OCI-LY7 (cell line): ENCODE measurements around the gene FAM240A. TPM values are rescaled to one million over a fixed set of nuclear protein-coding genes. Genes with fewer than 3 reads are reported as not detected.

Source experiments
- BruUV-seq: library from RNA; stranded (reverse); fragments of 400-500 nt; replicated peaks from 2 replicates; lab custom pipeline; 2021; lab: Mats Ljungman, UMichigan
- CTCF ChIA-PET: fragments of 300-600 bp; sonication (Branson Sonifier 250); formaldehyde crosslinking; loops from one replicate; lab custom pipeline; 2022; ENCODE audit warnings: antibody characterized with exemption; ENCODE audit not compliant: unreplicated experiment; lab: Charles Lee
- POLR2A ChIA-PET: fragments of 300-600 bp; sonication (Branson Sonifier 250); formaldehyde crosslinking; loops from one replicate; lab custom pipeline; 2022; ENCODE audit warnings: antibody characterized with exemption; lab: Charles Lee
- DNase-seq: peaks from one replicate; pipeline ENCODE4 v3.0.0-alpha.2; 2015; ENCODE audit warnings: low spot score
- H2AFZ ChIP-seq: fragments of 200-600 bp; sonication (generic), shearing (Covaris generic); 2 replicates; pipeline ENCODE4 v1.6.1; 2014; ENCODE audit warnings: mild to moderate bottlenecking, antibody characterized with exemption, low read length, moderate library complexity
- H3K27ac ChIP-seq: fragments of 200-600 bp; sonication (generic); 2 replicates; pipeline ENCODE4 v1.5.1; 2014; ENCODE audit warnings: mixed run types, low read depth, mild to moderate bottlenecking, moderate library complexity, low read length, inconsistent platforms; ENCODE audit not compliant: poor library complexity, severe bottlenecking
- H3K36me3 ChIP-seq: fragments of 200-600 bp; sonication (generic); 2 replicates; pipeline ENCODE4 v1.6.1; 2014; ENCODE audit warnings: mild to moderate bottlenecking, antibody characterized with exemption, low read length, moderate library complexity, mixed read lengths; ENCODE audit not compliant: insufficient read depth
- H3K4me1 ChIP-seq: fragments of 200-600 bp; sonication (generic); 2 replicates; pipeline ENCODE4 v1.5.1; 2014; ENCODE audit warnings: mild to moderate bottlenecking, low read length; ENCODE audit not compliant: insufficient read depth, poor library complexity, severe bottlenecking
- H3K4me2 ChIP-seq: fragments of 200-600 bp; sonication (generic); 2 replicates; pipeline ENCODE4 v1.6.1; 2014; ENCODE audit warnings: mild to moderate bottlenecking, low read length
- H3K4me3 ChIP-seq: fragments of 200-600 bp; sonication (generic); 2 replicates; pipeline ENCODE4 v1.5.1; 2014; ENCODE audit warnings: mild to moderate bottlenecking, low read depth, low read length; ENCODE audit not compliant: poor library complexity, severe bottlenecking
- H3K79me2 ChIP-seq: fragments of 200-600 bp; sonication (generic); 2 replicates; pipeline ENCODE4 v1.6.1; 2016; ENCODE audit warnings: low read depth, mild to moderate bottlenecking, low read length, moderate library complexity, mixed read lengths; ENCODE audit not compliant: insufficient read depth
- H3K9me2 ChIP-seq: fragments of 200-600 bp; sonication (generic); 2 replicates; pipeline ENCODE4 v1.6.1; 2016; ENCODE audit warnings: mild to moderate bottlenecking, low read length, mixed read lengths; ENCODE audit not compliant: insufficient read depth
- H3K9me3 ChIP-seq: fragments of 200-600 bp; sonication (generic); 2 replicates; pipeline ENCODE4 v1.6.1; 2014; ENCODE audit warnings: mild to moderate bottlenecking, mixed run types, low read length, mixed read lengths
- H4K20me1 ChIP-seq: fragments of 200-600 bp; sonication (generic); 2 replicates; pipeline ENCODE4 v1.6.1; 2014; ENCODE audit warnings: mild to moderate bottlenecking, antibody characterized with exemption, low read length, moderate library complexity, mixed read lengths; ENCODE audit not compliant: insufficient read depth
- EZH2phosphoT487 ChIP-seq: fragments of 200-600 bp; sonication (generic); IDR thresholded peaks from 2 replicates; pipeline ENCODE4 v1.6.1; 2018; ENCODE audit warnings: low read depth, borderline replicate concordance, mild to moderate bottlenecking, mixed run types, antibody characterized with exemption, low read length, moderate library complexity, mixed read lengths
- intact Hi-C: fragments of 100-400 bp; cut with micrococcal nuclease; formaldehyde crosslinking; loops from one replicate; pipeline ENCODE4 v1.10.0; 2022; ENCODE audit not compliant: unreplicated experiment
- total RNA-seq, 2 experiments: library from RNA; depleted of rRNA in 1 of 2; stranded (reverse); fragments of >200 nt in 1 of 2; shearing (Covaris generic) in 1 of 2; gene quantifications; 2 replicates each; pipeline ENCODE4 v1.2.3, GENCODE V29; 2014 to 2022
- TF ChIP-seq, protein P1 (sequence below): fragments of 200-600 bp; sonication (generic); conservative IDR thresholded peaks from 2 replicates; pipeline ENCODE4 v1.5.1; 2014; ENCODE audit warnings: mild to moderate bottlenecking, antibody characterized with exemption, low read length, moderate library complexity, mixed read lengths

Gene FAM240A
- total RNA-seq, 2 experiments from 2014 or later, result not detected

DNA sequence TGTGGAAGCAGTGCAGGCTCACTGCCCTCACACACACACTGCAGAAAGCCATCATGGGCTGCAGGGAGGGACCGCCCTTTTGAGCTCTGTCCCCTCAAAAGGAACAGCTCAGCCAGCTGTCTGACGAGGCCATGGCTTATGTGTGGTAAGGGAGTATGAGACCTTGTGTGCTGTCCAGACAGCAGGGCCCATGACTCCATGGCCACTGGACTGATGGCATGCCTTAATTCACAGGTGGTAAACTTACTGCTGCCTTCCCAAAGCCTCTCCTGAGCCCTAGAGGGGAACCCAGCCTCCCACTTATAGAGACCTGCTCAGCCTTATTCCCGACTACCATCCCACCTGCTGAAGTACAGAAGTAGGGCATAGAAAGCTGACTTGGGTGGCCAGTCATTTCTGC is 5.6 kb downstream of the FAM240A start:
- no peaks in the 10 kb centered on the region for H4K20me1 ChIP-seq
- ChIA-PET POLR2A (no interaction called here), CTCF (no interaction called here)
- H3K9me3 ChIP-seq, result no peaks in the 10 kb centered on the region
- no peaks in the 10 kb centered on the region for H3K9me2 ChIP-seq
- no TSS peak for BruUV-seq
- H2AFZ ChIP-seq, result no peak overlapping the region
- no peaks in the 10 kb centered on the region for H3K36me3 ChIP-seq
- TF ChIP-seq EZH2phosphoT487, result no peak
- TF ChIP-seq, protein P1, sequence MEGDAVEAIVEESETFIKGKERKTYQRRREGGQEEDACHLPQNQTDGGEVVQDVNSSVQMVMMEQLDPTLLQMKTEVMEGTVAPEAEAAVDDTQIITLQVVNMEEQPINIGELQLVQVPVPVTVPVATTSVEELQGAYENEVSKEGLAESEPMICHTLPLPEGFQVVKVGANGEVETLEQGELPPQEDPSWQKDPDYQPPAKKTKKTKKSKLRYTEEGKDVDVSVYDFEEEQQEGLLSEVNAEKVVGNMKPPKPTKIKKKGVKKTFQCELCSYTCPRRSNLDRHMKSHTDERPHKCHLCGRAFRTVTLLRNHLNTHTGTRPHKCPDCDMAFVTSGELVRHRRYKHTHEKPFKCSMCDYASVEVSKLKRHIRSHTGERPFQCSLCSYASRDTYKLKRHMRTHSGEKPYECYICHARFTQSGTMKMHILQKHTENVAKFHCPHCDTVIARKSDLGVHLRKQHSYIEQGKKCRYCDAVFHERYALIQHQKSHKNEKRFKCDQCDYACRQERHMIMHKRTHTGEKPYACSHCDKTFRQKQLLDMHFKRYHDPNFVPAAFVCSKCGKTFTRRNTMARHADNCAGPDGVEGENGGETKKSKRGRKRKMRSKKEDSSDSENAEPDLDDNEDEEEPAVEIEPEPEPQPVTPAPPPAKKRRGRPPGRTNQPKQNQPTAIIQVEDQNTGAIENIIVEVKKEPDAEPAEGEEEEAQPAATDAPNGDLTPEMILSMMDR, result no peak
- H3K4me2 ChIP-seq, result no peak overlapping the region
- H3K27ac ChIP-seq, result no peak overlapping the region
- no peaks in the 10 kb centered on the region for H3K4me1 ChIP-seq
- H3K4me3 ChIP-seq, result no peak overlapping the region
- no peak for DNase-seq
- H3K79me2 ChIP-seq, result no peaks in the 10 kb centered on the region
- intact Hi-C loops, result no loop called here

DNA sequence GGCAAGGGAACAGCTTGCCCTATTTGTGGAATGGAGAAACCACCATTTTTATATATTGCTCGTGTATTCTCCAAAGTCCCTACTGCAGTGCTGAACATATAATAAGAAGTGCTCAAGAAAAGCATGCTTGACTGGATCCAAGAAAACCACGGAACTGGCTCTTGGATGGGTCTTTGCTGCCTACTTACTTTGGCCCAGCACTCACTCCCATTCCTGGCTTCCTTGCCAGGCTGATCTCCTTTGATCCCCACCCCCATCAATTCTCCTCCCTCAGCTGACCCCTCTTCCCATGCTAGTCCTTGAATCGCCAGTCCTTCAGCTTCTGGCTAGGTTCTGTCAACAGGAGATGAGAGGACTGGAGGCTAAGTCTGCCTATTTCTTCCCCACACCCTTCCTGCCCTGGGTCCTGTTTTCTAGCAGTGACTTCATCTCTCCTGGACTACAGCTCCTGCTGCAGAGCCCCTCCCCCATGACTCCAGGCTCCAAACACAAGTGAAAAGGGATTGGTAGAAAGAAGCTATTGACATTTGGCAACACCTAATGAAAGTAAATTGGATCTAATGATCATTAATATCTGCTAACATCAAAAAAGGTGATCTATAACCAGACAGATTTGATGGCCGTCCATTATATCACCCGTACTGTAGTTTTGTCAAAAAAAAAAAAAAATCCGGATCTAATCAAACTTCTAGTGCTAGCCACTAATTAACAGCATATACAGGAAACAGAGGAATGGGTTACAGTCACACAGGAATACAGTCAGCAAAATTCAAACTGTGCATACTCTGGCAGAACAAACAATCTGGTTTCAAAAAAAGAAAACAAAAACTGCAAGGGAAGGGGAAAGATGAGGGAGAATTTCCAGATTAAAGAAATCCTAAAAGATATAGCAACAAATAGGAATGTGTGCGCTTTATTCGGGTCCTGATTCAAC is 7.8 kb downstream of the FAM240A start:
- no peak overlapping the region for H3K27ac ChIP-seq
- H3K4me2 ChIP-seq, result no peak overlapping the region
- H4K20me1 ChIP-seq, result no peaks in the 10 kb centered on the region
- no peaks in the 10 kb centered on the region for H3K36me3 ChIP-seq
- no peaks in the 10 kb centered on the region for H3K9me3 ChIP-seq
- H3K9me2 ChIP-seq, result no peaks in the 10 kb centered on the region
- intact Hi-C loops, result no loop called here
- H2AFZ ChIP-seq, result no peak overlapping the region
- no peaks in the 10 kb centered on the region for H3K4me1 ChIP-seq
- no peak for DNase-seq
- no TSS peak for BruUV-seq
- H3K4me3 ChIP-seq, result no peak overlapping the region
- TF ChIP-seq, protein P1, result no peak
- no peak for TF ChIP-seq EZH2phosphoT487
- ChIA-PET CTCF (no interaction called here), POLR2A (no interaction called here)
- no peaks in the 10 kb centered on the region for H3K79me2 ChIP-seq

DNA sequence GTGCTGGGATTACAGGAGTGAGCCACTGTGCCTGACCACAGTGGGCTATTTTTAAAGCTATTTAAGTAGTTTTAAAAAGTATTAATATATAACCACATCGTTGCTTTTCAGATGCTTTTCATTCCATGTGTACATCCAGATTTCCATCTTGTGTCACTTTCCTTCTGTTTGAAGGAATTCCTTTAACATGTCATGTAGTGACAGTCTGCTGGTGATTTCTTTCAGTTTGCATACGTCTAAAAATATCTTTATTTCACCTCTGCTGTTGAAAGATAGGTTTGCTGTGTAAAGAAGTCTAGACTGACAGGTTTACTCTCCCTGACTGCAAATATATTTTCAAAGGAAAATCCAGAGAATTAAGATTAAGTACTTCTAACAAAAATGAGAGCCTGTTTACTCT is 12.2 kb downstream of the FAM240A start:
- no peak overlapping the region for H3K4me3 ChIP-seq
- peaks cover 5% of the 10 kb centered on the region for H3K4me1 ChIP-seq
- BruUV-seq, result no TSS peak
- DNase-seq, result no peak
- H3K36me3 ChIP-seq, result no peaks in the 10 kb centered on the region
- H2AFZ ChIP-seq, result no peak overlapping the region
- H3K79me2 ChIP-seq, result no peaks in the 10 kb centered on the region
- POLR2A ChIA-PET, result interaction anchor here (0.6 kb wide), 1 partner anchor 289 kb away, joined by 6 read pairs; no protein-coding TSS in a partner anchor
- no peaks in the 10 kb centered on the region for H3K9me3 ChIP-seq
- intact Hi-C loops, result no loop called here
- H3K27ac ChIP-seq, result no peak overlapping the region
- TF ChIP-seq, protein P1, result no peak
- no peak for TF ChIP-seq EZH2phosphoT487
- CTCF ChIA-PET, result no interaction called here
- no peaks in the 10 kb centered on the region for H4K20me1 ChIP-seq
- H3K4me2 ChIP-seq, result no peak overlapping the region
- H3K9me2 ChIP-seq, result no peaks in the 10 kb centered on the region
